Activated CD4-positive, alpha-beta T cell treated with anti-CD3 and anti-CD28 coated beads for 36 hours (primary cell): ENCODE data around the gene GRAMD4. TPM values are rescaled to one million over a fixed set of nuclear protein-coding genes. Genes with fewer than 3 reads are reported as not detected.

Source experiments
- ATAC-seq: fragments of 200-7000 bp; cut with Tn5 transposase; one replicate; pipeline ENCODE4 v1.10.0; 2021; ENCODE audit warnings: mild to moderate bottlenecking, moderate library complexity
- CTCF ChIA-PET: fragments of 350-600 bp; sonication (Branson Sonifier 250); formaldehyde crosslinking; loops from one replicate; lab custom pipeline; 2021; ENCODE audit warnings: antibody characterized with exemption; lab: Charles Lee
- POLR2A ChIA-PET: fragments of 350-600 bp; sonication (Branson Sonifier 250); formaldehyde crosslinking; loops from one replicate; lab custom pipeline; 2021; ENCODE audit warnings: antibody characterized with exemption, inconsistent platforms; lab: Charles Lee
- DNase-seq: peaks from one replicate; pipeline ENCODE4 v3.0.0-alpha.2; 2020
- H3K27ac Mint-ChIP-seq: one replicate; pipeline ENCODE4 v1.8.0; 2021; ENCODE audit warnings: mixed read lengths
- H3K27me3 Mint-ChIP-seq: one replicate; pipeline ENCODE4 v1.8.0; 2021; ENCODE audit warnings: mixed read lengths
- H3K36me3 Mint-ChIP-seq: one replicate; pipeline ENCODE4 v1.8.0; 2021; ENCODE audit warnings: low read depth, mixed read lengths
- H3K4me1 Mint-ChIP-seq: one replicate; pipeline ENCODE4 v1.8.0; 2021; ENCODE audit warnings: mixed read lengths
- H3K4me3 Mint-ChIP-seq: one replicate; pipeline ENCODE4 v1.8.0; 2021; ENCODE audit warnings: mild to moderate bottlenecking, moderate library complexity, mixed read lengths
- H3K9me3 Mint-ChIP-seq: one replicate; pipeline ENCODE4 v1.8.0; 2021; ENCODE audit warnings: low read depth, mixed read lengths
- intact Hi-C, 2 experiments: fragments of 100-400 bp; cut with DNase I in 1 of 2; cut with micrococcal nuclease in 1 of 2; formaldehyde crosslinking; loops; one replicate each; pipeline versions ENCODE4 v1.14.2 to v1.15.1; 2022 to 2024; cut with DNase I, micrococcal nuclease
- total RNA-seq, 2 experiments: library from RNA; stranded (reverse); gene quantifications; one replicate each; pipeline ENCODE4 v1.2.3, GENCODE V29; 2021

Gene GRAMD4, protein sequence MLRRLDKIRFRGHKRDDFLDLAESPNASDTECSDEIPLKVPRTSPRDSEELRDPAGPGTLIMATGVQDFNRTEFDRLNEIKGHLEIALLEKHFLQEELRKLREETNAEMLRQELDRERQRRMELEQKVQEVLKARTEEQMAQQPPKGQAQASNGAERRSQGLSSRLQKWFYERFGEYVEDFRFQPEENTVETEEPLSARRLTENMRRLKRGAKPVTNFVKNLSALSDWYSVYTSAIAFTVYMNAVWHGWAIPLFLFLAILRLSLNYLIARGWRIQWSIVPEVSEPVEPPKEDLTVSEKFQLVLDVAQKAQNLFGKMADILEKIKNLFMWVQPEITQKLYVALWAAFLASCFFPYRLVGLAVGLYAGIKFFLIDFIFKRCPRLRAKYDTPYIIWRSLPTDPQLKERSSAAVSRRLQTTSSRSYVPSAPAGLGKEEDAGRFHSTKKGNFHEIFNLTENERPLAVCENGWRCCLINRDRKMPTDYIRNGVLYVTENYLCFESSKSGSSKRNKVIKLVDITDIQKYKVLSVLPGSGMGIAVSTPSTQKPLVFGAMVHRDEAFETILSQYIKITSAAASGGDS
- 10 to 100 TPM; 25.7 to 40.7 TPM for total RNA-seq

DNA sequence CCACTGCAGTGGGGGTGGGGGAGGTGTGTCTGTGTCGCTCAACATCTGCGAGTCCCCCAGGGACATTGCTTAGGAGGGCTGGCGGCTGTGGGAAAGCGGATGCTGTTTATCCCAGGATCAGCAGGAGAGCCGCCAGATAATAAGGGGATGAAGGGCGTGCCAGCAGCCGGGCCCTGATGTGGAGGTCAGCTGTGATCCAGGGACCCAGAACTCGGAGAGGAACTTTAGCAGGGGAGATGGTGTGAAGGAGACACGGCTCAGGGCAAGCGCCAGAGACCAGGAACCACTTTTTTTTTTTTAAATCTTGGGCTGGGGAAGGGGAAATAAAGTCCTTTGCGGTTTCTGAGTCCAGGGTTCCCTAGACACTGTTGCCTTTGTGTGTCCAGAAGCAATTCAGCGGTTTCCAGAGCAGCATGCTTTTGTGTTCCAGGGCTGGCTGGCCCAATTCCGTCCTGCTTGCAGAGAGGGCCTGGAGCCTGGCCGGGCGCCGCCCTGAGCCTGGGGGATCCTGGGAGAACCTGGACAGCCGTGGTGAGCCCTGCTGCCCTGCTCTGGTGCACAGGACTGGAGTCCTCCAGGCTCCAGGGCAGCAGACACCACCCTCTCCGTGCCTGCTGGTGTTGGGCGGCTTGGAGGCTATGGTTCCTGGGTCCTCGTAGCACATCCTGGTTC, at the start of gene GRAMD4:
GRAMD4 (plus strand) TSS at position 557 of the 672 bp plus-strand sequence. CDS start 6,414 bp downstream, outside the sequence.
- Mint-ChIP-seq H3K27ac (no peak within 1 kb of the TSS), H3K9me3 (no peaks in the 10 kb centered on the region), H3K27me3 (no peaks in the 10 kb centered on the region), H3K36me3 (no peaks in the 10 kb centered on the region), H3K4me3 (no peak within 1 kb of the TSS), H3K4me1 (no peaks in the 10 kb centered on the region)
- ChIA-PET POLR2A (no interaction called here), CTCF (no interaction called here)
- DNase-seq = no peak
- intact Hi-C loops = no loop called here
- no peak for ATAC-seq

DNA sequence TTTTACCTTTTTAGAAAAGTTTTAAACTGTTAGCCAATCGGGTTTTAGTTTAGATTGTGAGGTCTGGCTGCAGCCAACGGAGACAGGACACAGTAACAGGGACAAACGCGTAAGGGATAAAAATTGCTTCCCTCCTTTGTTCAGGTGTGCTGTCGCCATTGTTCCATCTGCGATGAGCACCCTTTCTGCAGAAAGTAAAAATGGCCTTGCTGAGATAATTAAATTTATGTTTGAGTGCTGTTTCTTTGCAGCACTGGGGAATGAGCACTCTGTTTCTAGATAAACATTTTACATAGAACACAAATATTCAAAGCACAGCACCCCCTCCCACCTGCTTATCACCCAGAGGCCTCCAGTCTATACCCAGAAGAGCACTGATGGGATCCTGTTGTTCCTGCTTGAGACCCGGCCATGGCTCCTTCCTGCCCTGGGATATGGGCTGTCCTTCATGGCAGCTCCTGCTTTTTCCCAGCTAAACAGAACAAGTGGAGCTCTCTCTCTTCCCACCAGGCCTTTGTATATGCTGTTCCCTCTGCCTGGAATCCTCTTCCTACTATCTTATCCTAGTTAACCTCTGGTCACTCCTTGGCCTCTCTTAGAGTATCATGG, 48.4 kb upstream of the GRAMD4 start:
- CTCF ChIA-PET = interaction anchor here (1.3 kb wide), 1 partner anchor 8 kb away, joined by 7 read pairs; no protein-coding TSS in a partner anchor

DNA sequence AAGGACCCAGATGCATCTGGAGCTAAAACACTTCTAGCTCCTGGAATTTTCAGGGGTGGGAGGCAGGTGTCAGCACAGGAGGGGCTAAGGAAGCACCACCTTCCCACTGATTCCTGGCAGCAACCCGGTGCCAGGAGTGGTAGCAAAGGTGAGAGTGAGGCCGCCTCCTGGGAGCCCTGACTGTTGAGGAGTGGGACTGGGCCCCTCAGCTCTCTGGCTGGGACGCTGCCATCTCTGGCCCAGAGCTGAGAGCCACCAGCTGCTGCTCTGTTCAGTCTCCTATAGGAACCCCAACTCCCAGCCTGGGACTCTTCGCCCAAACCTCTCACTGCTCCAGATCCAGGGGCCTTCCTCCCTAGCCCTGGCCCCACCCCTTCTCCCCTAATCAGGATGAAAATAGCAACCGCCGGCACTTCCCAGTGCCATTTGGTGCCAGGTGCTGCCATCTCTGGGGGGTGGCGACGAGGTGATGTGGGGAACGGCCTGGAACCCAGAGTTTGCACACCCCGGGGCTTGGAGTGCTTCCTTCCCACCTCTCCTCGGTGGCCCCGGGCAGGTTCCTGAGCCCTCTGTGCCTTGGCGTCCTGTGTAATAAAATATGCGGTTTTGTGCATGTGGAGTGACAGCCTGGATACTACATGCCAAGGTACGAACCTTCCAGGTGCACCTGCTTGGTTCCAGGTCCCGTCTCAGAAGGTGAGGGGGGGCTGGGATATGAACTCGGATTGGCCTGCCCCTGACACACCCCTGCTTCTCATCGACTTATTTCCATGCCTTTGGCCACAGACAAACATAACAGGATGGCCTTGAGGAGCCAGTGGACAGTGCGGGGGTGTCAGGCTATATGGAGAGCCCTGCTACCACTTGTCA, 47.0 kb upstream of the GRAMD4 start:
- no peak for ATAC-seq
- no peak overlapping the region for H3K4me3 Mint-ChIP-seq
- peaks cover 14% of the 10 kb centered on the region for H3K4me1 Mint-ChIP-seq
- DNase-seq = no peak
- intact Hi-C loops = no loop called here
- peaks cover 9% of the 10 kb centered on the region for H3K9me3 Mint-ChIP-seq
- CTCF ChIA-PET = interaction anchor here (1.3 kb wide), 1 partner anchor 10 kb away, joined by 7 read pairs; no protein-coding TSS in a partner anchor
- H3K27ac Mint-ChIP-seq = no peak overlapping the region
- POLR2A ChIA-PET = no interaction called here
- no peaks in the 10 kb centered on the region for H3K36me3 Mint-ChIP-seq
- H3K27me3 Mint-ChIP-seq = no peaks in the 10 kb centered on the region

More for the DNA sequence above, 48.4 kb upstream of the GRAMD4 start:
- Mint-ChIP-seq H3K4me1 (peaks cover 9% of the 10 kb centered on the region), H3K27ac (no peak overlapping the region), H3K27me3 (no peaks in the 10 kb centered on the region), H3K4me3 (no peak overlapping the region), H3K9me3 (peaks cover 9% of the 10 kb centered on the region), H3K36me3 (no peaks in the 10 kb centered on the region)
- ATAC-seq = no peak
- DNase-seq = no peak
- intact Hi-C loops = no loop called here
- POLR2A ChIA-PET = no interaction called here

DNA sequence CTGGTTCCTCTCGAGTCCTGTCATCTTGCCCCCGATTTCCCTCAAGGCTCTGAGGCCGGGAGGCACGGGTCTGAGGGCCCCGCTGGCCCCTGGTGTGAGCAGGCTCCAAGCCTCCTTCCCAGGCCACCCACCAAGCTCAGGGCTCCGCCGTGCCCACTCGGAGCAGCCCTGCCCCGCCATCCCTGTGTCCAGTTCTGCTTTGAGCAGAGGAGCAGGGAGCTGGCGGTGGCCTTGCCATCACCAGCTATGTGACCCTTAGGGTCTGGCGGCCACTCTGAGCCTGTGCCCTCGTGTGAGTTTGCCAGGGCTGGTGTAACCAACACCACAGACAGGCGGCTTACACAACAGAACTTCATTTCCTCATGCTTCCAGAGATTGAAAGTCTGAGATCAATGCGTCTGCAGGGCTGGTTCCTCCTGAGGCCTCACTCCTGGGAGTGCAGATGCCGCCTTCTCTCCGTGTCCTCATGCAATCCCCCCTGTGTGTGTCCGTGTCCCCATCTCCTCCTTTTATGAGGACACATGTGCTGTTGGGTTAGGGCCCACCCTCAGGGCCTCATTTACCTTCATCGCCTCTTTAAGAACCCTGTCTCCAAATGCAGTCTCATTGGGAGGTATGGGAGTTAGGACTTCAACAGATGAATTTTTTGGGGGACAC, 46.3 kb upstream of the GRAMD4 start:
- DNase-seq (peak; percentile 3), ATAC-seq (no peak)
- Mint-ChIP-seq H3K27me3 (no peaks in the 10 kb centered on the region), H3K36me3 (no peaks in the 10 kb centered on the region), H3K9me3 (peaks cover 9% of the 10 kb centered on the region), H3K27ac (no peak overlapping the region), H3K4me1 (peaks cover 21% of the 10 kb centered on the region), H3K4me3 (no peak overlapping the region)
- POLR2A ChIA-PET = no interaction called here
- intact Hi-C loops = no loop called here
- CTCF ChIA-PET = interaction anchor here (0.6 kb wide), 1 partner anchor 10 kb away, joined by 4 read pairs; no protein-coding TSS in a partner anchor

DNA sequence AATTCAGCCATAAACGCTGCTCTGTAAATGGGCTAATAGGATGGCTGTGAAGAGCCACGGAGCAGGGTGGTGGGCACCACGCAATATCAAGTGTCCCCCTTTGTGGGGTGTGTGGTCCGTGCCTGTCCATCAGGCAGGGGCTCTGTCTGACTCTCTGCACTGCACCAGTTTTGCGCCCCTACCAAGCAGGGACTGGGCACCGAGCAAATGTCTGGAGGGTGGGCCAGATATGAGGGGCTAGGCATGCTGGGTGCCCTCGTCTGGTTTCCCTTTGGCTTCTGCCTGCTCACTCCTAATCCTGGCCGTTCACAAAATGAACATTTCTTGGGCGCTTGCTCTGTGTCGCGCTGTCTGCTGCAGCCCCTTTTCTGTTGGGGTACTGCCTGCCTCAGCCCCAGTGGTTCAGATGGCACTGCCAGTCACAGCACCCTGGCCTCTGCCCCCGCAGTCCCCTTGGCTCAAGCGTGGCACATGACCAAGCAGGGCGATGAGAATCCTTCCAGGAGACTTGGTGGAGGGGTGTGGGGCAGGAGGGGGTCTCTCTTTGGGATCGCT, 45.7 kb upstream of the GRAMD4 start:
- H3K4me1 Mint-ChIP-seq = peaks cover 25% of the 10 kb centered on the region
- no peak overlapping the region for H3K4me3 Mint-ChIP-seq
- no peaks in the 10 kb centered on the region for H3K36me3 Mint-ChIP-seq
- H3K27me3 Mint-ChIP-seq = no peaks in the 10 kb centered on the region
- no peak overlapping the region for H3K27ac Mint-ChIP-seq
- ATAC-seq = no peak
- peak; percentile 5 for DNase-seq
- CTCF ChIA-PET = interaction anchor here (0.7 kb wide), 1 partner anchor 229 kb away, joined by 3 read pairs; no protein-coding TSS in a partner anchor
- POLR2A ChIA-PET = no interaction called here
- H3K9me3 Mint-ChIP-seq = peaks cover 9% of the 10 kb centered on the region
- intact Hi-C loops = no loop called here

DNA sequence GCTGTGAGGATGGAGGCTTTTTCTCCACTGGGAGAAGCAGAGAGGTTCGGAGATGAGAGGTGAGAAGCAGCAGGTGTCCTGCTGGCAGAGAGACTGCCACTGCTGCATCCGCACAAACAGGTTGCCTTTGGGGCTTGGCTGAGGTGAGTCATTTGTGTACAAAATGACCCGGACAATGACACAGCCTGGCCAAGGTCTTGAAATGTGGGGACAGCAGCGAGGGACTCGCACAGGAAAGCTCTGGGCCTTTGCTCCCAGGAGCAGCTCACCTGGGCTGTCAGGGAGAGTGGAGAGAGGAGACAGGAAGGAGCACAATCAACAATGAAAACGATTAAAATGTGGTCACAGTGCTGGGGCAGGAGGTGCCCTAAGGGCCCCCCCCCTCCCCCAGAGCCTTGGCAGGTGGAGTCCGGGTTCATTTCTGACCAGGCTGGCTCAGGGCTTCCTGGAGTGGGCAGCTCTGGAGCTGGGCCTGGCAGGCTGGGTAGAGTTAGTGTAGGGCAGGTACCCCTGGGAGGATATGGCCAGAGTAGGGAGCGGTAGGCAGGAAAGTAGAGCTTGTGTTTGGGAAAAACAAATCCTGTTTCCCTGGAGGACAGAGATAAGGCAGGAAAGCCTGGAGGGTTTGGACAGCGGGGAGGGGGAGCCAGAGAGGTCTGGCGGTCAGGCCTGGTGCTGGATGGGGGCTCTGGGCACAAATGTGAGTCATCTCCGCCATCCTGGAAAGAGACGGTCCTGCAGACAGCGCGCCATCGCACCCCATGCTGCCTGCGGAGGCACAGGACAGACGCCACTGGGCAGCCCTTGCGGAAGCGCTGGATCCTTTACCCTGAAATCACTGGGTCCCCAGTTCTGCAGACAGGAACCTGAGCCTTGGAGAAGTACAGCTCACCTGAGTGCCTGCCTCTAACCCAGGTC, 44.9 kb upstream of the GRAMD4 start:
- intact Hi-C loops = loop anchor here (5.0 kb wide), 2 partner anchors 37 to 538 kb away; no protein-coding TSS in a partner anchor
- POLR2A ChIA-PET = no interaction called here
- H3K4me1 Mint-ChIP-seq = peaks cover 31% of the 10 kb centered on the region
- no peak for ATAC-seq
- peak; percentile 5 for DNase-seq
- peak overlapping the region; percentile 73 for H3K4me3 Mint-ChIP-seq
- CTCF ChIA-PET = interaction anchor here (0.6 to 0.7 kb wide), 2 partner anchors 12 to 228 kb away, joined by 3 read pairs; no protein-coding TSS in a partner anchor
- no peaks in the 10 kb centered on the region for H3K27me3 Mint-ChIP-seq
- H3K27ac Mint-ChIP-seq = no peak overlapping the region
- H3K36me3 Mint-ChIP-seq = no peaks in the 10 kb centered on the region
- peaks cover 9% of the 10 kb centered on the region for H3K9me3 Mint-ChIP-seq

DNA sequence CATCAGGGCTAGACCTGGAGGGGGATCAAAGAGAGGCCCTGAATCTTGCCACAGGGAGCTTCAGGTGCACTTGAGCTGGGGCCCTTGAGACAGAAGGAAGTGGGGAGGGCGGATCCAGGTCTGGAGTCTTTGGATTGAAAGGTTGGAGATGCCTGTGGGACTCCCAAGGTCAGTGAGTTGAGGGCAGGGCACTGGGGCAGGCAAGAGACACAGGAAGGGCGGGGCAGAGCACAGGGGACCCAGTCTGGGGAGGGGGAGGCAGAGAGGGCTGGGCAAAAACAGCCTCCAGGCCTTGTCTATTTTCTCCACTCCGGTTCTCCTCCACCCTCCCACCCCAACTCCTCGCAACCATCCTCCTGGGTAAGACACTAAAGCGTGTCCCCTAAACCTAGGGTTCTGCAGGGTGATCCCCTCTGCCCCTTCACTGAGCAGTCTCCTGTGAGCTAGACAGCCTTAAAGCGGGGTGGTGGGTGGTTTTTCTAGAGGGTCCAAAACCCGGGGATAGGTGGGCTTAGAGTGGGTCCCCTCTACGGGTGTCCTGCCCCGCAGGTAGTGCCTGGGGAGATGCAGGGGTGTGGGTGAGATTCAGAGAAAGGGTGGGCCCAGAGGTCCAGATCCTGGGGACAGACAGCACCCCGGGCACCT, 44.2 kb upstream of the GRAMD4 start:
- H3K27me3 Mint-ChIP-seq = no peaks in the 10 kb centered on the region
- intact Hi-C loops = loop anchor here (2.0 to 5.0 kb wide), 3 partner anchors 36 to 539 kb away; no protein-coding TSS in a partner anchor
- H3K4me3 Mint-ChIP-seq = peak overlapping the region; percentile 73
- peaks cover 32% of the 10 kb centered on the region for H3K4me1 Mint-ChIP-seq
- peaks cover 7% of the 10 kb centered on the region for H3K9me3 Mint-ChIP-seq
- ATAC-seq (no peak), DNase-seq (peak; percentile 11)
- no peaks in the 10 kb centered on the region for H3K36me3 Mint-ChIP-seq
- ChIA-PET POLR2A (no interaction called here), CTCF (interaction anchor here (0.6 kb wide), 1 partner anchor 12 kb away, joined by 3 read pairs; no protein-coding TSS in a partner anchor)
- peak overlapping the region; percentile 55 for H3K27ac Mint-ChIP-seq

DNA sequence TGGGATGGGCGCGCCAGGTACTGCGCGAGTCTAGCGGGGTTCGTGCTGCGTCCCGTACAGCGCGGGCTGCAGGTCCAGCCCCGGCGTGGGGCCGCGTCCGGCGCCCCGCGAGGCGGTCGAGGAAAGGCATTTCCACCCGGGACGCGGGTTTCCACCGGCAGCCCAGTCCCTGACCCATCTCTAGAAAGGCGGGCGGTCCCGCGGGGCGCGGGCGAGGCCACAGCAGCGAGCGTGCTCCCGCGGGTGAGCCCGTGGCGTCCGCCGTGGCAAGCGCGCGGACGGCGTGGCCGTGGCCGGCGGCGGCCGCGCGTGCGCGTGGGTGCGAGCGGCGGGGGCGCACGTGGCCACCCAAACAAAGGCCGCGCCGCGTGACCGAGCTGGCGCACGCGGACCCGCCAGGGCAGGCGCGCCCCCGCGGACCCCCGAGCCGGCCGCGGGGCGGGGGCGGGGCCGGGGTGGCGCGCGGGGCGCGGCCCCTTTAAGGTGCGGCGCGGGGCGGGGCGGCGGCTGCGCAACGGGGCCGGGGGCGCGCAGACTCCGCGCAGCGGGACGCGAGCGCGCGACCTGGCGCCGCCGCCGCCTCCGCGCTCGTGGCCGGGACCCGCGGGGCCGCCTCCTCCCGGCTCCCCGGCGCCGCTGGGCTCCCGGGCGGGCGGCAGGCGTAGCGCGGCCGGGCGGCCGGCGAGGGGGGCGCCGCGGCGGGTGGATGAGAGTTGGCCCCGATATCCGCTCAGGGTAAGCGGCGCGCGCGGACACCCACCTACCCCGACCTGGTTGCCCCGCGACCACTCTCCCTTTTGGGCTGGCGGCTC, 43.4 kb upstream of the GRAMD4 start:
- no peaks in the 10 kb centered on the region for H3K27me3 Mint-ChIP-seq
- POLR2A ChIA-PET = no interaction called here

More for the DNA sequence above, 43.4 kb upstream of the GRAMD4 start:
- peaks cover 38% of the 10 kb centered on the region for H3K4me1 Mint-ChIP-seq
- no peak overlapping the region for H3K27ac Mint-ChIP-seq
- H3K36me3 Mint-ChIP-seq = no peaks in the 10 kb centered on the region
- ATAC-seq (peak; percentile 72), DNase-seq (peak; percentile 72)
- H3K4me3 Mint-ChIP-seq = peak overlapping the region; percentile 73
- intact Hi-C loops = loop anchor here (1.0 to 5.0 kb wide), 7 partner anchors 16 to 539 kb away; partner anchors contain the start of gene CERK (in 1 of the 2)
- H3K9me3 Mint-ChIP-seq = peaks cover under 1% of the 10 kb centered on the region
- CTCF ChIA-PET = no interaction called here
